ENCODE measurements around the gene R3HCC1L. TPM values are rescaled to one million over a fixed set of nuclear protein-coding genes. Genes with fewer than 3 reads are reported as not detected.

Gene R3HCC1L
- total RNA-seq, 6 donors from 2014 or later, result 13.2 to 24.1 (median 16.3) TPM

DNA sequence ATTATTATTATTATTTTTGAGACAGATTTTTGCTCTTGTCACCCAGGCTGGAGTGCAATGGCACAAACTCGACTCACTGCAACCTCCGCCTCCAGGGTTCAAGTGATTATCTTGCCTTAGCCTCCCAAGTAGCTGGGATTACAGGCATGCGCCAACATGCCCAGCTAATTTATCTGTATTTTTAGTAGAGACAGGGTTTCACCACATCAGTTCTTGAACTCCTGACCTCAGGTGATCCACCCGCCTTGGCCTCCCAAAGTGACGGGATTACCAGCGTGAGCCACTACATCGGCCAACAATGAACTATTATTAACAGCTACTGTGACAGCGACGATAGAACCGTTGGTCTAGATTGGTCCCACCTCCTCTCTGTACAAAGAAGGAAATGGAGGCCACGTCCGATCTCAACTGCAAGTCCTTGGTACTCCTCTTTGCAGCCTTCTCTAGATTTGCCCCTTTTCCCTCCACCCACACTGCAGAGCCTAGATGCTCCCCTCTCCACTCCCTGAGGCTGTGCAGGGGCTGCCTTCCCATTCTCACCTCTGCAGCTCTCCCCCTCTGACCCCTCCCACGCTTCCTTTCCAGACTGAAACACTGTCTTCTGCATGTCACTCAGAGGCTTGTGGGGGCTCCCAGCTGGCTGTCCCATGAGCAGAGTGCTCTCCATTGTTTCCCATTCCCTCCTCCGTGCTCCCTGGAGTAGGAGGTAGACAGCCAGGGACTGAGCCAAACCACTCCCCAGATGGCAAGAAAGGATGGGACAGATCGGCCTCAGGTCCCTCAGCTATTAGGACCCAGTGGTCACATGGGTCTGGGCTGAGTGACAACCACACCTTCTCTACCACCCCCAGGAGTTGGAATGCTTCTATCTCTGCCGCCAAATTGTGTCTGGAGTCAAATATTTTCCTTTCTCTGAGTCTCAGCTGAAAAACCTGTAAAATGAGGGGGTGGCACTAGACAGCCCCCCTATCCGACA is 131.2 kb downstream of the R3HCC1L start:
- peak overlapping the region in 1 of 4 donors; percentile 39 for H3K27ac ChIP-seq
- WGBS, 2 donors, result 84 to 87% methylated on average over 17 of the region's 17 CpGs
- no peaks in the 10 kb centered on the region for H3K9me3 ChIP-seq
- H3K36me3 ChIP-seq, result no peaks in the 10 kb centered on the region
- peaks cover 0 to 9% (median 0%) of the 10 kb centered on the region in 4 donors for H3K27me3 ChIP-seq
- ATAC-seq (ENCODE audit: low FRiP score in 2 of 2) (no peak), DNase-seq (no peak)
- TF ChIP-seq POLR2A (IDR thresholded peaks at IDR 0.05), result no peak
- TF ChIP-seq, protein P1, sequence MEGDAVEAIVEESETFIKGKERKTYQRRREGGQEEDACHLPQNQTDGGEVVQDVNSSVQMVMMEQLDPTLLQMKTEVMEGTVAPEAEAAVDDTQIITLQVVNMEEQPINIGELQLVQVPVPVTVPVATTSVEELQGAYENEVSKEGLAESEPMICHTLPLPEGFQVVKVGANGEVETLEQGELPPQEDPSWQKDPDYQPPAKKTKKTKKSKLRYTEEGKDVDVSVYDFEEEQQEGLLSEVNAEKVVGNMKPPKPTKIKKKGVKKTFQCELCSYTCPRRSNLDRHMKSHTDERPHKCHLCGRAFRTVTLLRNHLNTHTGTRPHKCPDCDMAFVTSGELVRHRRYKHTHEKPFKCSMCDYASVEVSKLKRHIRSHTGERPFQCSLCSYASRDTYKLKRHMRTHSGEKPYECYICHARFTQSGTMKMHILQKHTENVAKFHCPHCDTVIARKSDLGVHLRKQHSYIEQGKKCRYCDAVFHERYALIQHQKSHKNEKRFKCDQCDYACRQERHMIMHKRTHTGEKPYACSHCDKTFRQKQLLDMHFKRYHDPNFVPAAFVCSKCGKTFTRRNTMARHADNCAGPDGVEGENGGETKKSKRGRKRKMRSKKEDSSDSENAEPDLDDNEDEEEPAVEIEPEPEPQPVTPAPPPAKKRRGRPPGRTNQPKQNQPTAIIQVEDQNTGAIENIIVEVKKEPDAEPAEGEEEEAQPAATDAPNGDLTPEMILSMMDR (IDR thresholded peaks at IDR 0.05), result no peak
- TF ChIP-seq EP300 (IDR thresholded peaks at IDR 0.05), result no peak
- TF ChIP-seq POLR2AphosphoS5 (IDR thresholded peaks at IDR 0.05), result no peak
- H3K4me1 ChIP-seq, result peaks cover 16 to 26% (median 23%) of the 10 kb centered on the region in 4 donors
- no peak overlapping the region for H3K4me3 ChIP-seq

DNA sequence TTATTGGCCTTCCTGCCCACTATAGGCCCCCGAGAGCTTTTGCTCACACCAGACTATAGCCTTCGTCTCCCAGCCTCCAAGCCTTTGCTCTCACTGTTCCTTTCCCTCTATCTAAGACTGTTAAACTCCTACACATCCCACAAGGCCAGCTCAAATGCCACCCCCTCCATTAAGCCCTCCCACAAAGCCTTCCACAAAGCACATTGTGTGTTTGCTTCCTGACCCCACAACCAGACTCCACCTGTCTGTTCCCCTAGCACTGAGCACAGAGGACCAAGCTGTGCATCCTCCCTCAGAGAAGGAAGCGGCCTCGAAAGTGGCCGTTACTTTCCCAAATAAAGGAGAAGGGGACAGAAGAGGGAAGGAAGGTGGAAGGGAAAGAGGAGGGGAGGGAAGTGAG is 132.2 kb downstream of the R3HCC1L start:
- H3K4me3 ChIP-seq, result no peak overlapping the region
- DNase-seq, result no peak
- TF ChIP-seq POLR2AphosphoS5 (IDR thresholded peaks at IDR 0.05) (no peak), EP300 (IDR thresholded peaks at IDR 0.05) (no peak), POLR2A (IDR thresholded peaks at IDR 0.05) (no peak)
- ATAC-seq (ENCODE audit: low FRiP score in 2 of 2), result no peak
- WGBS, 2 donors, result 81 to 91% methylated on average over 5 of the region's 5 CpGs
- no peaks in the 10 kb centered on the region for H3K9me3 ChIP-seq
- peak overlapping the region in 1 of 4 donors; percentile 78 for H3K27ac ChIP-seq
- no peaks in the 10 kb centered on the region for H3K36me3 ChIP-seq
- peaks cover 16 to 26% (median 22%) of the 10 kb centered on the region in 4 donors for H3K4me1 ChIP-seq
- H3K27me3 ChIP-seq, result peaks cover 0 to 9% (median 0%) of the 10 kb centered on the region in 4 donors

- Histone ChIP-seq H3K27ac (peak overlapping the region; percentile 42 to 80 (median 78)), H3K36me3 (no peaks in the 10 kb centered on the region), H3K9me3 (no peaks in the 10 kb centered on the region), H3K4me1 (peaks cover 16 to 26% (median 22%) of the 10 kb centered on the region in 4 donors), H3K27me3 (peaks cover 0 to 9% (median 0%) of the 10 kb centered on the region in 4 donors), H3K4me3 (peak overlapping the region in 3 of 4 donors; percentile 52 to 61 (median 58))
- TF ChIP-seq EP300 (IDR thresholded peaks at IDR 0.05) (no peak), POLR2AphosphoS5 (IDR thresholded peaks at IDR 0.05) (no peak), POLR2A (IDR thresholded peaks at IDR 0.05) (no peak)
- TF ChIP-seq, protein P1 (IDR thresholded peaks at IDR 0.05), result no peak
- ATAC-seq (ENCODE audit: low FRiP score in 2 of 2) (peak in 1 of 2 donors; percentile 51), DNase-seq (no peak)
- WGBS, 2 donors, result 69 to 73% methylated on average over 18 to 20 of the region's 22 CpGs
Measured at GRCh38 chr10:98267069-98267893, 132.8 kb downstream of the R3HCC1L start.

GRCh38 chr10:98267894-98268693 is 133.6 kb downstream of the R3HCC1L start, which contains the start of gene LOXL4:
Gene LOXL4, minus strand, starts transcription at chr10:98268194. Its CDS starts 5,175 bp downstream, at chr10:98263019.
- Histone ChIP-seq H3K4me1 (peaks cover 16 to 26% (median 22%) of the 10 kb centered on the region in 4 donors), H3K9me3 (no peaks in the 10 kb centered on the region), H3K4me3 (peak within 1 kb of the TSS; percentile 11 to 61 (median 55)), H3K36me3 (no peaks in the 10 kb centered on the region), H3K27me3 (peaks cover 0 to 9% (median 0%) of the 10 kb centered on the region in 4 donors), H3K27ac (peak within 1 kb of the TSS; percentile 62 to 80 (median 78))
- DNase-seq (peak in 1 of 2 donors; percentile 88), ATAC-seq (ENCODE audit: low FRiP score in 2 of 2) (peak in 1 of 2 donors; percentile 66)
- WGBS, 2 donors, result 6 to 26% methylated on average over 11 to 49 of the region's 75 CpGs
- peak in 1 of 4 donors; percentile 19 for TF ChIP-seq POLR2A (IDR thresholded peaks at IDR 0.05)
- TF ChIP-seq POLR2AphosphoS5 (IDR thresholded peaks at IDR 0.05), result no peak
